Activated CD4-positive, alpha-beta memory T cell treated with anti-CD3 and anti-CD28 coated beads, Interleukin-2, amount 10 ng/mL, durations not matched to agents 7 days and 5 days (primary cell): ENCODE measurements around the gene TUBAL3. TPM values are rescaled to one million over a fixed set of nuclear protein-coding genes. Genes with fewer than 3 reads are reported as not detected.
"Not testable (repeated sequence)": the region's sequence is repeated elsewhere in the genome, so short reads cannot be mapped to it uniquely, and the experiment has no call there.

Experiments
- CTCF ChIA-PET: fragments of 350-600 bp; sonication (Branson Sonifier 250); formaldehyde crosslinking; loops from one replicate; lab custom pipeline; 2021; ENCODE audit warnings: antibody characterized with exemption, inconsistent platforms; lab: Charles Lee
- POLR2A ChIA-PET: fragments of 350-600 bp; sonication (Branson Sonifier 250); formaldehyde crosslinking; loops from one replicate; lab custom pipeline; 2021; ENCODE audit warnings: antibody characterized with exemption; lab: Charles Lee
- DNase-seq: peaks from one replicate; pipeline ENCODE4 v3.0.0-alpha.2; 2020
- H3K27ac Mint-ChIP-seq: one replicate; pipeline ENCODE4 v1.8.0; 2021; ENCODE audit warnings: mild to moderate bottlenecking, mixed read lengths
- H3K27me3 Mint-ChIP-seq: one replicate; pipeline ENCODE4 v1.8.0; 2021; ENCODE audit warnings: mixed read lengths
- H3K36me3 Mint-ChIP-seq: one replicate; pipeline ENCODE4 v1.8.0; 2021; ENCODE audit warnings: low read depth, mixed read lengths
- H3K4me1 Mint-ChIP-seq: one replicate; pipeline ENCODE4 v1.8.0; 2021; ENCODE audit warnings: mixed read lengths
- H3K4me3 Mint-ChIP-seq: one replicate; pipeline ENCODE4 v1.8.0; 2021; ENCODE audit warnings: mild to moderate bottlenecking, mixed read lengths
- H3K9me3 Mint-ChIP-seq: one replicate; pipeline ENCODE4 v1.8.0; 2021; ENCODE audit warnings: mixed read lengths
- total RNA-seq, 2 experiments: library from RNA; stranded (reverse); gene quantifications; one replicate each; pipeline ENCODE4 v1.2.3, GENCODE V29; 2021

TUBAL3 gene
- total RNA-seq, 2 experiments from 2014 or later: not detected

DNA sequence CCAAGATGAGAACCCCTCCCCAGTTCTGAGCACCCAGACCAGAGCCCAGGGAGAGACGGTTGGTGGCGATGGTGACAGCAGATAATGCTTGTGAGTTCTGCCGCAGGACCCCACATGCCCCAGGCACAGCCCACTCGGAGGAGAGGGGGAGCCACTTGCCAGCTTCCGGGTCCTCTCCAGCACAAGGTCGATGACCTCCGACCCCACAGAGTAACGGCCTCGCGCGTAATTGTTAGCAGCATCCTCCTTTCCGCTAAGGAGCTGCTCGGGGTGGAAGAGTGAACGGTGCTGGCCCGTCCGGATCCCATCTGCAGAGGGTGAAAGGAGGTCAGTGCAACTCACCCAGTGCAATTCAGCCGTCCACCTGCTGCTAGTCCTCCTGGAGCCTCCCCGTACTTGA, 9.5 kb downstream of the TUBAL3 start:
- no peak for DNase-seq
- ChIA-PET CTCF (no interaction called here), POLR2A (no interaction called here)
- Mint-ChIP-seq H3K4me1 (no peaks in the 10 kb centered on the region), H3K27me3 (peaks cover 26% of the 10 kb centered on the region), H3K36me3 (peaks cover 5% of the 10 kb centered on the region), H3K27ac (no peak overlapping the region), H3K4me3 (no peak overlapping the region), H3K9me3 (peaks cover 16% of the 10 kb centered on the region)

DNA sequence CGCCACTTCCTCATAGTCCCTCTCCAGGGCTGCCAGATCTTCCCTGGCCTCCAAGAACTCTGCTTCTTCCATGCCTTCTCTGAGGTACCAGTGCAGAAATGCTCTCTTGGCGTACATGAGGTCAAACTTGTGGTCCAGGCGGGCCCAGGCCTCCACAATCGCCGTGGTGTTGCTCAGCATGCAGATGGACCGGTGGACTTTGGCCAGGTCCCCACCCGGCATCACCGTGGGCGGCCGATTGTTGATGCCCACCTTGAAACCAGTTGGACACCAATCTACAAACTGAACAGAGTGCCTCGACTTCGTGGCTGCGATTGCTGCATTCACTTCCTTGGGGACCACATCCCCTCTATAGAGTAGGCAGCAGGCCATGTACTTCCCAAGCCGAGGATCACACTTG, 11.1 kb downstream of the TUBAL3 start:
- no peak for DNase-seq
- ChIA-PET POLR2A (no interaction called here), CTCF (no interaction called here)
- Mint-ChIP-seq H3K27me3 (peaks cover 14% of the 10 kb centered on the region), H3K36me3 (peaks cover 9% of the 10 kb centered on the region), H3K4me1 (no peaks in the 10 kb centered on the region), H3K9me3 (peaks cover 20% of the 10 kb centered on the region), H3K27ac (no peak overlapping the region), H3K4me3 (no peak overlapping the region)

DNA sequence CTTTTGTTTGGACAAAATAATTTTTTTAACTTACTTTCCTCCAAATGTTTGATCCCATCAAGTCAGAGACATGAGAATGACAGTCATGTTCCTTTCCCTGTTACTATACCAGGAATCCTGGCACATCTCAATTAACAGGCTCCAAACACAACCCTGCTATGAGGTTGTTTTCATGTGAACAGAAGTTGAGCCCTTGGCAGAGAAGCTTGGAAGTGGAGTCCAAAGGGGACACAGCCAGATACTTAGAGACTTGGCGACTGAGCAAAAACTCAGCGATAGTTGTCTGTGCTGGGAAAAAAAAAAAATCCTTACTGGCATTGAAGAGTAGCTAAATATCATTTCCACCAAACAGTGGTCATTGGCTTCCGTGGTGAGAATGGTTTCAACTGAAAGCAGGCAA, 12.8 kb downstream of the TUBAL3 start:
- DNase-seq: no peak
- Mint-ChIP-seq H3K4me3 (no peak overlapping the region), H3K27ac (no peak overlapping the region), H3K27me3 (peaks cover 11% of the 10 kb centered on the region), H3K4me1 (no peaks in the 10 kb centered on the region), H3K36me3 (peaks cover 9% of the 10 kb centered on the region), H3K9me3 (peaks cover 20% of the 10 kb centered on the region)
- ChIA-PET POLR2A (no interaction called here), CTCF (no interaction called here)

DNA sequence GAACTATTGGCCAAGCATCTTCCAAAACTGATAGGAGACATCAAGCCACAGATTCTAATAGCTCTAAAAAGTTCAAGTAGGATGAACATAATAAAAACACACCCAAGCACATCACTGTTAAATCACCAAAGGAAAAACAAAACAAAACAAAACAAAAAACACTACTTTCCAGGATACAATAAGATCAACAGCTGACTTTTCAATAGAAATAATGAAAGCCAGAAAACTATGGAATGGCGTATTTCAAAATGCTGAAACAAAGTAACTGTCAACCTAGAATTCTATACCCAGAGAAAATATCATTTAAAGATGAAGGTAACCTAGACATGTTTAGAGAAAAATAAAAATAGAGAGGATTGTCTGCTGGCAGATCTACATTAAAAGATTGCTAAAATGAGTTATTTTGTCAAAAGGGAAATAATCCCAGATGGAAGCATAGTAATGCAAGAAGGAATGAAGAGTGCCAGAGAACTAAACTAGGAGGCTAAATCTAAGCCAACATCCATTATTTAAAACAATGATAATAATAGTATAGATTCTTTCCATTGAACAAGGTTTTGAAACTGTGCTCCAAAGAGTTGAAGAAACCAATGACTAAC, 13.9 kb downstream of the TUBAL3 start:
- no peak for DNase-seq
- POLR2A ChIA-PET: interaction anchor here (1.1 kb wide), 1 partner anchor 14 kb away, joined by 3 read pairs; the partner anchor contains the start of gene TUBAL3
- Mint-ChIP-seq H3K27me3 (peaks cover 11% of the 10 kb centered on the region), H3K27ac (no peak overlapping the region), H3K36me3 (peaks cover 9% of the 10 kb centered on the region), H3K4me1 (no peaks in the 10 kb centered on the region), H3K9me3 (peaks cover 20% of the 10 kb centered on the region), H3K4me3 (no peak overlapping the region)
- CTCF ChIA-PET: interaction anchor here (0.6 to 1.1 kb wide), 2 partner anchors 9 to 11 kb away, joined by 3 read pairs; no protein-coding TSS in a partner anchor

DNA sequence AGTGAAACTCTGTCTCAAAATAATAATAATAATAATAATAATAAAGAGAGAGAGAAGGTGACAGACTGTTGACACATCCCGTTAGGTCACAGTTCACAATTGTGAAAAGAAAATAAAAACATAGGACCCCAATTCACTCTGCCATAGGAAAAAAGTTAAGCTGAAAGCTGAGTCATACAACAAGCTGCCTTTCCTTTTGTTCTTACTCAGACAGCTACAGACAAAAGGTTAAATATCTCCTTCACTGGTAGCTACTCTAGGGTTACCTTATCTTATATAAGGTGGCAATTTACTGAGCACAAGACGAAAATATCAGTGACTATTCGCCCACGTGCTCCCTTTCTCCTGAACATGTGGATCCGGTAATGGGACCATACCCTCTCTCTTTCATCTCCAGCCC, 17.5 kb downstream of the TUBAL3 start:
- ChIA-PET CTCF (interaction anchor here (1.5 kb wide), 1 partner anchor 572 kb away, joined by 4 read pairs; no protein-coding TSS in a partner anchor), POLR2A (no interaction called here)
- Mint-ChIP-seq H3K27ac (no peak overlapping the region), H3K27me3 (peaks cover 11% of the 10 kb centered on the region), H3K4me1 (no peaks in the 10 kb centered on the region), H3K4me3 (no peak overlapping the region), H3K36me3 (peaks cover 9% of the 10 kb centered on the region), H3K9me3 (peaks cover 20% of the 10 kb centered on the region)
- no peak for DNase-seq

DNA sequence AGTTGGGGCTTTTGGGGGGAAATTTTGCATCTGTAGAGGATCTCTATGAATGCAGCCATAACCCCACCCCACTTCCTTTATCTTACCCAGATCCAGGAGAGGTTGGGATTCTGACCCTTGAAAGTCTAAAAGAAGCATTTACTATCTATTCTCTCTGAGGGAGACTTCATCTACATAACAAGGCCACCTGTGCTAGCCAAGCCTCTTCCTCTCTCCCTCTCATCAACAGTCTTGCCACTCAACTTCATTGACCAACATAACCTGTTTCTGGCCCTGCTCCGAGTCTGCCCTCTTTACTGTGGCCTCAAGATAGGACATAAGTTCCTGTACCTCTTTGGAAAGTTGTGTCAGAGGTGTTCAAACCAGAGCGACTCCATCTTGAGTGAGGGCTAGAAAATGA, 19.4 kb downstream of the TUBAL3 start:
- ChIA-PET POLR2A (no interaction called here), CTCF (interaction anchor here (1.8 kb wide), 1 partner anchor 295 kb away, joined by 7 read pairs; no protein-coding TSS in a partner anchor)
- H3K36me3 Mint-ChIP-seq: peaks cover 4% of the 10 kb centered on the region

DNA sequence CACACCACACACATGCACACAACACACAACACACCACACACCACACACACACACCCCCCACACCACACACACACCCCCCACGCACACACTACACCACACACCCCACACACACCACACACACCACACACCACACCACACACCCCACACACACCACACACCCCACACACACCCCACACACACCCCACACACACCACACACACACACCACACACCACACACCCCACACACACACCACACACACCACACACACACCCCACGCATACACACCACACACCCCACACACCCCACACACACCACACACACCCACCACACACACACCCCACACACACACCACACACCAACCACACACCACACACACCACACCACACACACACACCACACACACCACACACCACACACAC, 23.4 kb downstream of the TUBAL3 start:
- Mint-ChIP-seq H3K4me1 (no peaks in the 10 kb centered on the region), H3K36me3 (no peaks in the 10 kb centered on the region), H3K27ac (no peak overlapping the region), H3K4me3 (no peak overlapping the region), H3K27me3 (peaks cover 3% of the 10 kb centered on the region), H3K9me3 (peaks cover 4% of the 10 kb centered on the region)
- CTCF ChIA-PET: interaction anchor here (1.7 kb wide), 1 partner anchor 531 kb away, joined by 7 read pairs; no protein-coding TSS in a partner anchor
- no peak for DNase-seq
- POLR2A ChIA-PET: interaction anchor here (1.0 kb wide), 1 partner anchor 87 kb away, joined by 3 read pairs; no protein-coding TSS in a partner anchor

More for the DNA sequence above, 19.4 kb downstream of the TUBAL3 start:
- Mint-ChIP-seq H3K27ac (no peak overlapping the region), H3K9me3 (peaks cover 5% of the 10 kb centered on the region), H3K27me3 (peaks cover 4% of the 10 kb centered on the region), H3K4me3 (no peak overlapping the region), H3K4me1 (no peaks in the 10 kb centered on the region)
- no peak for DNase-seq

DNA sequence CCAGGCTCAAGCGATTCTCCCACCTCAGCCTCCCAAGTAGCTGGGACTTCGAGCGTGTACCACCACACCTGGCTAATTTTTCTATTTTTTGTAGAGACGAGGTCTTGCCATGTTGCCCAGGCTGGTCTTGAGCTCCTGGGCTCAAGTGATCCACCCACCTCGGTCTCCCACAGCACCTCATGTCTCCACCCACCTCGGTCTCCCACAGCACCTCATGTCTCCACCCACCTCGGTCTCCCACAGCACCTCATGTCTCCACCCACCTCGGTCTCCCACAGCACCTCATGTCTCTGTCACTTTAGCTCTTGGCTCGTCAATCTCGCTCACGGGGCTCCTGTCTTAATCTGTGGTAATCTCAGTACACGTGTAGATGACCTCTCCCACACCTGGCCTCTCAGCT, 24.2 kb downstream of the TUBAL3 start:
- H3K27ac Mint-ChIP-seq, H3K9me3 Mint-ChIP-seq, H3K4me3 Mint-ChIP-seq, H3K27me3 Mint-ChIP-seq, H3K36me3 Mint-ChIP-seq, DNase-seq, H3K4me1 Mint-ChIP-seq: not testable (repeated sequence)
- CTCF ChIA-PET: interaction anchor here (1.7 kb wide), 1 partner anchor 531 kb away, joined by 7 read pairs; no protein-coding TSS in a partner anchor
- POLR2A ChIA-PET: interaction anchor here (1.0 kb wide), 1 partner anchor 87 kb away, joined by 3 read pairs; no protein-coding TSS in a partner anchor

DNA sequence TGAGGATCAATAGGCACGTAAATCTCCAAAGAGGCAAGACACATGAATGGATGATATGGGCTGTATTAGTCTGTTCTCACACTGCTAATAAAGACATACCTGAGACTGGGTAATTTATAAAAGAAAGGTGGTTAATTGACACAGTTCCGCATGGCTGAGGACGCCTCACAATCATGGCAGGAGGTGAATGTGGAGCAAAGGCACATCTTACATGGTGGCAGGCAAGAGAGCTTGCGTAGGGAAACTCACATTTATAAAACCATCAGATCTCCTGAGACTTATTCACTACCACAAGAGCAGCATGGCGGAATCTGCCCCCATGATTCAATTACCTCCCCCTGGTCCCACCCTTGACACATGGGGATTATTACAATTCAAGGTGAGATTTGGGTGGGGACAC, 25.4 kb downstream of the TUBAL3 start:
- CTCF ChIA-PET: interaction anchor here (0.9 to 1.7 kb wide), 2 partner anchors 11 to 529 kb away, joined by 3 to 7 read pairs; no protein-coding TSS in a partner anchor
- H3K36me3 Mint-ChIP-seq, DNase-seq, POLR2A ChIA-PET, H3K27ac Mint-ChIP-seq, H3K4me3 Mint-ChIP-seq, H3K9me3 Mint-ChIP-seq, H3K4me1 Mint-ChIP-seq, H3K27me3 Mint-ChIP-seq: not testable (repeated sequence)

DNA sequence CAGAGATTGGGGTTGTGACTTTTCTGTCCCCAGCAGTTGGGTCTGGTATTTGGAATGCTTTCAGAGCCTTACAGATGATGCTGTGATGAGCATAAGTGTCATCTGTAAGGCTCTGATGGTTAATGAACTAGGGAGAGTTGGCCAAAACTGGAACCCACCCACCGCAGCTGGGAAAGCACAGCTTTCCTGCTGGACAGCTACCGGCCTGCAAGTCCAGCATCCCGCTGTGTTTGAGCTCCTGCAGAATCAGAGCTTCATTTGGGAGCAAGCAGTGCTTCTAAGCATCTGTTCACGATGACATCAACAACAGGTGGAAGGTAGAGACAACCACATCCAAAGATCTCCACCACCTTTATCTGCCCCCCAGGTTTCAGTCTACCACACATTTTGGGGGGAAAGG, 28.2 kb downstream of the TUBAL3 start:
- peaks cover 3% of the 10 kb centered on the region for H3K27me3 Mint-ChIP-seq
- no peak overlapping the region for H3K27ac Mint-ChIP-seq
- H3K9me3 Mint-ChIP-seq: peaks cover 4% of the 10 kb centered on the region
- ChIA-PET CTCF (no interaction called here), POLR2A (no interaction called here)
- no peaks in the 10 kb centered on the region for H3K36me3 Mint-ChIP-seq
- DNase-seq: no peak
- no peak overlapping the region for H3K4me3 Mint-ChIP-seq
- no peaks in the 10 kb centered on the region for H3K4me1 Mint-ChIP-seq

DNA sequence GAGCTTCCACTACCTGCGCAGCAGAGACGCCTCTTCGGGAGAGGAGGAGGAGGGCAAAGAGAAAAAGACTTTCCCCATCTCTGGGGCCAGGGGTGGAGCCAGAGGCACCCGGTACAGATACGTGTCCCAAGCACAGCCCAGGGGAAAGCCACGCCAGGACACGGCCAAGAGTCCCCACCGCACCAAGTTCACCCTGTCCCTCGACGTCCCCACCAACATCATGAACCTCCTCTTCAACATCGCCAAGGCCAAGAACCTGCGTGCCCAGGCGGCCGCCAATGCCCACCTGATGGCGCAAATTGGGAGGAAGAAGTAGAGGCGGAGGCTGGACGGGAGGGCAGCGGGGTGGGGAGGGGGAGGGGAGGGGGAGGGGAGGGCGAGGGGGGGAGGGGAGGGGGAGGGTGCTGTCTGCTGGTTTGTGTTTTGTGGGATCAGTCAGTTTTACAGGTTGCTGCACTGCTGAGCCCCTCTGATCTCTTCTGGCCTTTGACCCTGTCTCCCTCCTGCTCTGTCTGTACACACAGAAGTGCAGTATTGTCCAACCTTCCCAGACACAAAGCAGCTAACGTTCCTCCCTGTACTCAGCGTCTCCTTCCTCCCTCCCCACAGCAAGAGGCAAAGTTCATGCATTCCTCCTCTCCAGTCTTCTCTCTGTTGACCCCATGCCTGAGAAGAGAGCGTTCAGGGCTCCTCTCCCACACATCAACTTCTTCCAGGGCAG, 30.6 kb downstream of the TUBAL3 start:
- no peaks in the 10 kb centered on the region for H3K4me1 Mint-ChIP-seq
- DNase-seq: no peak
- CTCF ChIA-PET: no interaction called here
- POLR2A ChIA-PET: no interaction called here
- H3K9me3 Mint-ChIP-seq: peaks cover 17% of the 10 kb centered on the region
- H3K27me3 Mint-ChIP-seq: no peaks in the 10 kb centered on the region
- no peak overlapping the region for H3K4me3 Mint-ChIP-seq
- no peaks in the 10 kb centered on the region for H3K36me3 Mint-ChIP-seq
- no peak overlapping the region for H3K27ac Mint-ChIP-seq

DNA sequence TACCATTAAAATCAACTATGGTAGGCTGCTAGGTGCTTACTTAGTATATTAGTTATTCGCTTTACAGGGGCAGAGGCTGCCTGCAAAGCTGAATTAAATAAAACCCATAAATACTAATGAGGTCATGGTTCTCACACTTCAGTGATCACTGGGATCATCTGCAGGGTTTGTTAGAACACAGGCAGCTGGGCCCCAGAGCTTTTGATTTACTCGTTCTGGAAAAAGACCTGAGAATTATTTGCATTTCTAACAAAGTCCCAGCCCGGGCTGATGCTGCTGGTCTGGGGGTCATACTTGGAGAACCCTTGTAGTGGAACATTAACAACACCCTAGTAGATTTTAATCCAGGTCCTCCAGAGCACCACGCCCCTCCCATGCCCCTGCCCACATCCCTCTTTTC, 31.3 kb downstream of the TUBAL3 start:
- ChIA-PET POLR2A (no interaction called here), CTCF (no interaction called here)
- no peaks in the 10 kb centered on the region for H3K27me3 Mint-ChIP-seq
- no peak for DNase-seq
- H3K4me1 Mint-ChIP-seq: no peaks in the 10 kb centered on the region
- no peak overlapping the region for H3K4me3 Mint-ChIP-seq
- H3K36me3 Mint-ChIP-seq: no peaks in the 10 kb centered on the region
- peaks cover 16% of the 10 kb centered on the region for H3K9me3 Mint-ChIP-seq
- H3K27ac Mint-ChIP-seq: no peak overlapping the region

DNA sequence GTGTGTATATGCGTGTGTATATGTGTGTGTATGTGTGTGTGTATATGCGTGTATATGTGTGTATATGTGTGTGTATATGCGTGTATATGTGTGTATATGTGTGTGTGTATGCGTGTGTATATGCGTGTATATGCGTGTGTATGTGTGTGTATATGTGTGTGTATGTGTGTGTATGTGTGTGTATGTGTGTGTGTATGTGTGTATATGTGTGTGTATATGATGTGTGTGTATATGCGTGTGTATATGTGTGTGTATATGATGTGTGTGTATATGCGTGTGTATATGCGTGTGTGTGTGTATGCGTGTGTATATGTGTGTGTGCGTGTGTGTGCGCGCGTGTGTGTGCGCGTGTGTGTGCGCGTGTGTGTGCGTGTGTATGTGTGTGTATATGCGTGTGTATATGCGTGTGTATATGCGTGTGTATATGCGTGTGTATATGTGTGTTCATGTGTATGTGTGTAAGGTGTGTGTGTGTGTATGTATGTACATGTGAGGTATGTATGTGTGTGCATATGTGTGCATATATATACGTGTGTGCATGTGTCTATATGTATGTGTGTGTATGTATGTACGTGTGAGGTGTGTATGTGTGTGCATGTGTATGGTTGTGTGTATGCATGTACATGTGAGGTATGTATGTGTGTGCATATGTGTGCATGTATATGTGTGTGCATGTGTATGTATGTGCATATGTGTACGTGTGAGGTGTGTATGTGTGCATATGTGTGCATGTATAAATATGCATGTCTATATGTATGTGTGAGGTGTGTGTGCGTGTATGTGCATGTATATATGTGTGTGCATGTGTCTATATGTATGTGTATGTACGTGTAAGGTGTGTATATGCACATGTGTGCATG, 33.9 kb downstream of the TUBAL3 start:
- DNase-seq: no peak
- H3K27ac Mint-ChIP-seq: no peak overlapping the region
- H3K27me3 Mint-ChIP-seq: peaks cover 1% of the 10 kb centered on the region
- no peaks in the 10 kb centered on the region for H3K4me1 Mint-ChIP-seq
- peaks cover 16% of the 10 kb centered on the region for H3K9me3 Mint-ChIP-seq
- H3K36me3 Mint-ChIP-seq: no peaks in the 10 kb centered on the region
- ChIA-PET POLR2A (no interaction called here), CTCF (no interaction called here)
- H3K4me3 Mint-ChIP-seq: no peak overlapping the region
